WERI-Rb-1 (cell line): ENCODE measurements around the gene ENPP3.

Experiments
- DNase-seq: peaks from one replicate; pipeline ENCODE4 v3.0.0-alpha.2; 2020
- H3K27ac ChIP-seq: fragments of 250-450 bp; sonication (Bioruptor Pico); 2 replicates; pipeline ENCODE4 v1.5.1; 2020; ENCODE audit warnings: mild to moderate bottlenecking, moderate library complexity
- H3K27me3 ChIP-seq: fragments of 250-450 bp; sonication (Bioruptor Pico); 2 replicates; pipeline ENCODE4 v1.5.1; 2021; ENCODE audit warnings: mild to moderate bottlenecking, low read depth, moderate library complexity; ENCODE audit not compliant: insufficient read depth, severe bottlenecking
- H3K36me3 ChIP-seq: fragments of 250-450 bp; sonication (Bioruptor Pico); 2 replicates; pipeline ENCODE4 v1.5.1; 2020; ENCODE audit warnings: mild to moderate bottlenecking, moderate library complexity
- H3K4me3 ChIP-seq: 2 replicates; pipeline ENCODE4 v1.5.1; 2011; ENCODE audit warnings: low read depth, mild to moderate bottlenecking, control low read depth, low read length
- H3K9me3 ChIP-seq: fragments of 250-450 bp; sonication (Bioruptor Pico); 2 replicates; pipeline ENCODE4 v1.5.1; 2021; ENCODE audit warnings: mild to moderate bottlenecking, moderate library complexity; ENCODE audit not compliant: severe bottlenecking
- CTCF ChIP-seq: IDR thresholded peaks from 2 replicates; pipeline ENCODE4 v1.5.1; 2011; ENCODE audit warnings: low read depth, mild to moderate bottlenecking, control low read depth, inconsistent platforms, low read length

ENPP3 gene

GRCh38 chr6:131600716-131601115 lies 36.4 kb upstream of the ENPP3 start:
- Histone ChIP-seq H3K9me3 (no peaks in the 10 kb centered on the region), H3K27me3 (no peaks in the 10 kb centered on the region), H3K27ac (no peak overlapping the region), H3K36me3 (peaks cover 61% of the 10 kb centered on the region), H3K4me3 (no peak overlapping the region)
- no peak for TF ChIP-seq CTCF
- no peak for DNase-seq

DNA sequence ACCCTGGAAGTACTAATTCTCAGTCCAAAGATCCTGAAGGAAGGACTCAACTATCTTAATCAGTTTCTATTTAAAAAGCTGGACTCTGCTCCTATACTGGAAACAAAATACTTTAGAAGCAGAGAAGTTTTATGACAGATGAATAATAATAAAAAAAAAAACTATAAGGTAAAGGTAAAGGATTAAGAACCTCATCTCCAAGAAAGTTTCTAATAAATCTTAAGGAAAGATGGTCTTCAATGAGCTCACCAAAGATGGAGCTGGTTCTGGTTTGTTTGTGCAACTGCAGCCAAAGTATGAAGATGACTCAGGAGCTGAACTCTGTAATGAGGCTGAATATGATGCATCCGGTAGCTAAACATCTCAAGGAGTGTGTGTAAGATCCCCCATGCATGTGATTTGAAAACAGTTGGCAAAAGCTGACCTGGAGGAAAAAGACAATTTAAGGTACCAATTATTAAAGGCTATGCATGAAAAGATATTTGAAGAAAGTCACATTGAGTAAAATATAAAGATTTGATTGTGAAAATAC lies 34.3 kb upstream of the ENPP3 start:
- Histone ChIP-seq H3K27me3 (no peaks in the 10 kb centered on the region), H3K27ac (no peak overlapping the region), H3K4me3 (no peak overlapping the region), H3K9me3 (no peaks in the 10 kb centered on the region), H3K36me3 (peaks cover 61% of the 10 kb centered on the region)
- DNase-seq, result no peak
- TF ChIP-seq CTCF, result no peak

GRCh38 chr6:131613296-131613925 lies 23.7 kb upstream of the ENPP3 start:
- no peak for TF ChIP-seq CTCF
- H3K36me3 ChIP-seq, result peaks cover 28% of the 10 kb centered on the region
- no peak overlapping the region for H3K27ac ChIP-seq
- H3K9me3 ChIP-seq, result no peaks in the 10 kb centered on the region
- no peaks in the 10 kb centered on the region for H3K27me3 ChIP-seq
- H3K4me3 ChIP-seq, result no peak overlapping the region
- DNase-seq, result no peak

GRCh38 chr6:131615275-131615674 lies 21.8 kb upstream of the ENPP3 start:
- no peaks in the 10 kb centered on the region for H3K9me3 ChIP-seq
- TF ChIP-seq CTCF, result no peak
- peaks cover 43% of the 10 kb centered on the region for H3K36me3 ChIP-seq

GRCh38 chr6:131627724-131628682 lies 9.1 kb upstream of the ENPP3 start, which contains the start of gene MED23:
Gene MED23, minus strand, starts transcription at chr6:131628242. Its CDS starts 193 bp downstream, at chr6:131628049.
- peak; percentile 98 for TF ChIP-seq CTCF
- no peaks in the 10 kb centered on the region for H3K9me3 ChIP-seq
- H3K4me3 ChIP-seq, result peak within 1 kb of the TSS; percentile 82
- DNase-seq, result peak; percentile 95
- H3K36me3 ChIP-seq, result peaks cover 21% of the 10 kb centered on the region
- peak within 1 kb of the TSS; percentile 84 for H3K27ac ChIP-seq
- no peaks in the 10 kb centered on the region for H3K27me3 ChIP-seq

More at GRCh38 chr6:131615275-131615674, 21.8 kb upstream of the ENPP3 start:
- no peak for DNase-seq
- no peaks in the 10 kb centered on the region for H3K27me3 ChIP-seq
- no peak overlapping the region for H3K4me3 ChIP-seq
- no peak overlapping the region for H3K27ac ChIP-seq
